Transverse colon (tissue), 4 donors: Measurements from ENCODE around the gene CPXM2. TPM values are rescaled to one million over a fixed set of nuclear protein-coding genes. Genes with fewer than 3 reads are reported as not detected.

Source experiments
- DNase-seq: peaks from one replicate; pipeline ENCODE4 v3.0.0-alpha.2; 2019
- H3K27ac ChIP-seq, 4 donors: fragments of 200-600 bp; sonication (generic); 2 replicates each; pipeline ENCODE4 v1.5.1; 2016 to 2018; ENCODE audit warnings: inconsistent platforms in 4 of 4
- H3K27me3 ChIP-seq: fragments of 200-600 bp; sonication (generic); 2 replicates; pipeline ENCODE4 v1.5.1; 2017; ENCODE audit warnings: inconsistent platforms
- H3K36me3 ChIP-seq, 4 donors: fragments of 200-600 bp; sonication (generic); 2 replicates each; pipeline ENCODE4 v1.5.1; 2017 to 2019; ENCODE audit warnings: inconsistent platforms in 4 of 4
- H3K4me1 ChIP-seq, 4 donors: fragments of 200-600 bp; sonication (generic); 2 replicates each; pipeline ENCODE4 v1.5.1; 2017 to 2020; ENCODE audit warnings: inconsistent platforms in 4 of 4
- H3K4me3 ChIP-seq, 4 donors: fragments of 200-600 bp; sonication (generic); 1 replicate in 1 of 4; 2 replicates in 3 of 4; pipeline versions ENCODE4 v1.5.1 to v1.6.1; 2017 to 2019; ENCODE audit warnings: inconsistent platforms in 4 of 4
- H3K9me3 ChIP-seq, 2 donors: fragments of 200-600 bp; sonication (generic); 2 replicates each; pipeline ENCODE4 v1.5.1; 2017 to 2019; ENCODE audit warnings: inconsistent platforms in 2 of 2
- CTCF ChIP-seq, 5 experiments: fragments of 200-600 bp in 3 of 5; fragments of 450-650 bp in 2 of 5; sonication (generic) in 3 of 5; IDR thresholded peaks; 1 replicate in 2 of 5; 2 replicates in 3 of 5; pipeline ENCODE4 v1.5.1; 2016 to 2017; ENCODE audit warnings: antibody characterized with exemption in 5 of 5, inconsistent platforms in 3 of 5, mild to moderate bottlenecking in 2 of 5, moderate library complexity in 1 of 5
- EP300 ChIP-seq: sonication (generic); formaldehyde crosslinking; IDR thresholded peaks from one replicate; pipeline ENCODE4 v1.6.1; 2017; ENCODE audit warnings: antibody characterized with exemption, low read depth
- POLR2A ChIP-seq: fragments of 450-650 bp; IDR thresholded peaks from one replicate; pipeline ENCODE4 v1.6.1; 2016; ENCODE audit warnings: antibody characterized with exemption, mild to moderate bottlenecking, moderate library complexity
- POLR2AphosphoS5 ChIP-seq, 3 donors: sonication (generic); formaldehyde crosslinking; IDR thresholded peaks; one replicate each; pipeline ENCODE4 v1.6.1; 2016; ENCODE audit warnings: antibody characterized with exemption in 3 of 3
- WGBS, 2 donors: methylation state at CpG; one replicate each; pipeline ENCODE4 v1.1.5; 2018; ENCODE audit warnings: low coverage in 1 of 2; 5-methylcytosine and 5-hydroxymethylcytosine counted together
- in situ Hi-C, 4 donors: fragments of 200-750 bp; cut with MboI; loops; one replicate each; pipeline versions ENCODE4 v1.15.0 to v1.15.1; 2017; ENCODE audit warnings: low sequenced_read_pairs in 3 of 4, low pct_ligation_motif_present in 1 of 4, low pct_unique_long_range_greater_than_20kb in 1 of 4
- intact Hi-C: fragments of 100-400 bp; cut with DNase I; formaldehyde crosslinking; loops from one replicate; pipeline ENCODE4 v1.15.1; 2023; ENCODE audit warnings: low total_unique reads
- total RNA-seq, 4 donors: library from RNA; depleted of rRNA; stranded (reverse); fragments of >200 nt; gene quantifications; one replicate each; pipeline ENCODE4 v1.1.0, GENCODE V29; 2016

The CPXM2 gene
- total RNA-seq, 4 donors from 2014 or later = 7.8 to 19.1 (median 13.0) TPM

DNA sequence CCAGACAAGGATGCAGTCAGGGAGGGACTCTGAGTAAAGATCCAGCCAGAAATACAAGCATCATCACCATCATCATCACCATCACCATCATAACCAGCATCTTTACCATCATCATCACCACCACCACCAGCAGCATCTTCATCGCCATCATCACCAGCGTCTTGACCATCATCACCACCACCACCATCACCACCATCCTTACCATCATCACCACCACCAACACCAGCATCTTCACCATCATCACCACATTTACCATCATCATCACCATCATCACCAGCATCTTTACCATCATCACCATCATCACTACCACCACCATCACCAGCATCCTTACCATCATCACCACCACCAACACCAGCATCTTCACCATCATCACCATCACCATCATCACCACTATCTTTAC is 44.1 kb upstream of the CPXM2 start:
- no peak overlapping the region for H3K4me3 ChIP-seq
- in situ Hi-C loops (no loop called here), intact Hi-C loops (no loop called here)
- H3K27ac ChIP-seq = no peak overlapping the region
- no peak for DNase-seq
- no peaks in the 10 kb centered on the region for H3K4me1 ChIP-seq
- H3K9me3 ChIP-seq = peaks cover 0 to 5% of the 10 kb centered on the region in 2 donors
- 100% methylated on average over 2 of the region's 2 CpGs; no CpG with 5 or more reads in 1 of the 2 donors for WGBS, 2 donors
- no peak for TF ChIP-seq CTCF (IDR thresholded peaks at IDR 0.05)
- TF ChIP-seq EP300 = no peak
- TF ChIP-seq POLR2AphosphoS5 (IDR thresholded peaks at IDR 0.05) = no peak
- TF ChIP-seq POLR2A = no peak
- H3K36me3 ChIP-seq = no peaks in the 10 kb centered on the region
- no peaks in the 10 kb centered on the region for H3K27me3 ChIP-seq

- WGBS, 2 donors = 72 to 75% methylated on average over 4 of the region's 4 CpGs
- Histone ChIP-seq H3K27me3 (no peaks in the 10 kb centered on the region), H3K36me3 (no peaks in the 10 kb centered on the region), H3K9me3 (peaks cover 0 to 5% of the 10 kb centered on the region in 2 donors), H3K27ac (no peak overlapping the region), H3K4me1 (no peaks in the 10 kb centered on the region), H3K4me3 (no peak overlapping the region)
- intact Hi-C loops (no loop called here), in situ Hi-C loops (no loop called here)
- TF ChIP-seq CTCF (IDR thresholded peaks at IDR 0.05) (no peak), EP300 (no peak), POLR2AphosphoS5 (IDR thresholded peaks at IDR 0.05) (no peak), POLR2A (no peak)
- no peak for DNase-seq
Observed at GRCh38 chr10:123934846-123935245, 43.2 kb upstream of the CPXM2 start.

GRCh38 chr10:123930340-123931001 is 38.9 kb upstream of the CPXM2 start:
- DNase-seq = no peak
- H3K4me3 ChIP-seq = no peak overlapping the region
- H3K9me3 ChIP-seq = peaks cover 0 to 5% of the 10 kb centered on the region in 2 donors
- 70 to 80% methylated on average over 3 to 9 of the region's 9 CpGs for WGBS, 2 donors
- no peaks in the 10 kb centered on the region for H3K36me3 ChIP-seq
- no peak for TF ChIP-seq POLR2AphosphoS5 (IDR thresholded peaks at IDR 0.05)
- TF ChIP-seq CTCF (IDR thresholded peaks at IDR 0.05) = no peak
- no peak for TF ChIP-seq POLR2A
- TF ChIP-seq EP300 = no peak
- intact Hi-C loops (no loop called here), in situ Hi-C loops (no loop called here)
- H3K27me3 ChIP-seq = no peaks in the 10 kb centered on the region
- H3K4me1 ChIP-seq = no peaks in the 10 kb centered on the region
- peak overlapping the region; percentile 24 to 60 (median 40) for H3K27ac ChIP-seq

GRCh38 chr10:123929791-123930190 is 38.2 kb upstream of the CPXM2 start:
- Histone ChIP-seq H3K27ac (peak overlapping the region in 3 of 4 donors; percentile 24 to 60 (median 51)), H3K4me3 (no peak overlapping the region), H3K4me1 (no peaks in the 10 kb centered on the region), H3K27me3 (no peaks in the 10 kb centered on the region), H3K36me3 (no peaks in the 10 kb centered on the region), H3K9me3 (peaks cover 0 to 5% of the 10 kb centered on the region in 2 donors)
- no peak for TF ChIP-seq POLR2AphosphoS5 (IDR thresholded peaks at IDR 0.05)
- in situ Hi-C loops (no loop called here), intact Hi-C loops (no loop called here)
- 73% methylated on average over 7 of the region's 7 CpGs; no CpG with 5 or more reads in 1 of the 2 donors for WGBS, 2 donors
- no peak for DNase-seq
